CD4-positive, alpha-beta T cell (primary cell): ENCODE results near the gene PI3. TPM values are rescaled to one million over a fixed set of nuclear protein-coding genes. Genes with fewer than 3 reads are reported as not detected.
"Not testable (repeated sequence)": the region's sequence is repeated elsewhere in the genome, so short reads cannot be mapped to it uniquely, and the experiment has no call there.

Source experiments
- ATAC-seq: fragments of 200-7000 bp; cut with Tn5 transposase; one replicate; pipeline ENCODE4 v1.10.0; 2022; ENCODE audit warnings: mild to moderate bottlenecking; ENCODE audit not compliant: poor library complexity
- CTCF ChIA-PET: fragments of 350-600 bp; sonication (Branson Sonifier 250); formaldehyde crosslinking; loops from one replicate; lab custom pipeline; 2021; ENCODE audit warnings: antibody characterized with exemption, inconsistent platforms; lab: Charles Lee
- POLR2A ChIA-PET: fragments of 350-600 bp; sonication (Branson Sonifier 250); formaldehyde crosslinking; loops from one replicate; lab custom pipeline; 2021; ENCODE audit warnings: antibody characterized with exemption, inconsistent platforms; lab: Charles Lee
- DNase-seq, 14 experiments: peaks; one replicate each; pipeline ENCODE4 v3.0.0-alpha.2; 2013 to 2020; ENCODE audit warnings: mixed read lengths in 2 of 14
- H3K27ac ChIP-seq, 2 donors: one replicate each; pipeline versions ENCODE4 v1.5.1 to v1.7.0; 2013; ENCODE audit warnings: low read length in 2 of 2, low read depth in 1 of 2, mild to moderate bottlenecking in 1 of 2
- H3K27me3 ChIP-seq, 2 experiments: 1 replicate in 1 of 2; 2 replicates in 1 of 2; pipeline versions ENCODE4 v1.6.1 to v1.7.0; 2013; ENCODE audit warnings: low read length in 2 of 2, control low read depth in 1 of 2, mild to moderate bottlenecking in 1 of 2, moderate library complexity in 1 of 2; ENCODE audit not compliant: insufficient read depth in 2 of 2, control insufficient read depth in 1 of 2
- H3K36me3 ChIP-seq: one replicate; pipeline ENCODE4 v1.6.1; 2013; ENCODE audit warnings: low read length, control low read depth; ENCODE audit not compliant: insufficient read depth
- H3K4me1 ChIP-seq: one replicate; pipeline ENCODE4 v1.6.1; 2013; ENCODE audit warnings: low read length, control low read depth; ENCODE audit not compliant: insufficient read depth
- H3K4me3 ChIP-seq: one replicate; pipeline ENCODE4 v1.5.1; 2013; ENCODE audit warnings: mild to moderate bottlenecking, low read length, moderate library complexity
- H3K9me3 ChIP-seq, 2 experiments: 1 replicate in 1 of 2; 2 replicates in 1 of 2; pipeline versions ENCODE4 v1.6.1 to v1.7.0; 2013; ENCODE audit warnings: low read length in 2 of 2, mild to moderate bottlenecking in 2 of 2, control low read depth in 1 of 2, moderate library complexity in 1 of 2; ENCODE audit not compliant: control insufficient read depth in 1 of 2, insufficient read depth in 1 of 2
- H3K27ac Mint-ChIP-seq: one replicate; pipeline ENCODE4 v1.8.0; 2020; ENCODE audit warnings: mixed read lengths
- H3K27me3 Mint-ChIP-seq: one replicate; pipeline ENCODE4 v1.8.0; 2021; ENCODE audit warnings: mixed read lengths
- H3K36me3 Mint-ChIP-seq: one replicate; pipeline ENCODE4 v1.8.0; 2021; ENCODE audit warnings: low read depth, mixed read lengths
- H3K4me1 Mint-ChIP-seq: one replicate; pipeline ENCODE4 v1.8.0; 2021; ENCODE audit warnings: low read depth, mixed read lengths
- H3K4me3 Mint-ChIP-seq: one replicate; pipeline ENCODE4 v1.8.0; 2020; ENCODE audit warnings: mild to moderate bottlenecking, mixed read lengths
- H3K9me3 Mint-ChIP-seq: one replicate; pipeline ENCODE4 v1.8.0; 2020; ENCODE audit warnings: mixed read lengths
- CTCF ChIP-seq: fragments of 200-600 bp; IDR thresholded peaks from one replicate; pipeline ENCODE4 v1.8.0; 2022; ENCODE audit warnings: antibody characterized with exemption, mild to moderate bottlenecking
- intact Hi-C, 2 experiments: fragments of 100-400 bp; cut with DNase I in 1 of 2; cut with micrococcal nuclease in 1 of 2; formaldehyde crosslinking; loops; one replicate each; pipeline versions ENCODE4 v1.15.1 to v1.9.0; 2023 to 2025; cut with DNase I, micrococcal nuclease
- total RNA-seq, 174 experiments: library from RNA in 2 of 174; stranded (reverse) in 2 of 174; gene quantifications; one replicate each; pipeline ENCODE4 v1.2.3 and lab custom pipeline; 2021 to 2026

The PI3 gene
- total RNA-seq, 2 experiments from 2014 or later: not detected

GRCh38 chr20:45153752-45154151 is 20.9 kb upstream of the PI3 start:
- peak in 3 of 14 experiments; percentile 15 to 43 (median 39) for DNase-seq
- CTCF ChIA-PET: no interaction called here
- H3K4me3 Mint-ChIP-seq: no peak overlapping the region

GRCh38 chr20:45154183-45154582 is 20.5 kb upstream of the PI3 start:
- Histone ChIP-seq H3K4me3 (no peak overlapping the region), H3K27ac (no peak overlapping the region), H3K36me3 (no peaks in the 10 kb centered on the region), H3K4me1 (no peaks in the 10 kb centered on the region), H3K9me3 (peaks cover 7 to 14% of the 10 kb centered on the region in 2 experiments), H3K27me3 (no peaks in the 10 kb centered on the region)
- peaks cover 77% of the 10 kb centered on the region for H3K27me3 Mint-ChIP-seq
- no peak overlapping the region for H3K4me3 Mint-ChIP-seq
- no peak for DNase-seq
- intact Hi-C loops: no loop called here
- TF ChIP-seq CTCF: no peak
- H3K36me3 Mint-ChIP-seq: peaks cover 4% of the 10 kb centered on the region
- no peak overlapping the region for H3K27ac Mint-ChIP-seq
- peaks cover 15% of the 10 kb centered on the region for H3K9me3 Mint-ChIP-seq
- no peak for ATAC-seq
- ChIA-PET CTCF (no interaction called here), POLR2A (no interaction called here)
- no peaks in the 10 kb centered on the region for H3K4me1 Mint-ChIP-seq

More at GRCh38 chr20:45153752-45154151, 20.9 kb upstream of the PI3 start:
- Mint-ChIP-seq H3K4me1 (no peaks in the 10 kb centered on the region), H3K9me3 (peaks cover 11% of the 10 kb centered on the region), H3K36me3 (peaks cover under 1% of the 10 kb centered on the region), H3K27me3 (peaks cover 77% of the 10 kb centered on the region), H3K27ac (no peak overlapping the region)
- Histone ChIP-seq H3K9me3 (peaks cover 7 to 9% of the 10 kb centered on the region in 2 experiments), H3K27me3 (no peaks in the 10 kb centered on the region), H3K27ac (no peak overlapping the region), H3K4me3 (no peak overlapping the region), H3K4me1 (no peaks in the 10 kb centered on the region), H3K36me3 (no peaks in the 10 kb centered on the region)
- no peak for TF ChIP-seq CTCF
- ATAC-seq: no peak
- intact Hi-C loops: no loop called here
- POLR2A ChIA-PET: no interaction called here

- POLR2A ChIA-PET, H3K27me3 ChIP-seq, intact Hi-C loops, ATAC-seq, H3K4me3 Mint-ChIP-seq, H3K4me1 ChIP-seq, H3K27ac ChIP-seq, CTCF ChIA-PET, H3K4me3 ChIP-seq, H3K36me3 Mint-ChIP-seq, H3K36me3 ChIP-seq, H3K4me1 Mint-ChIP-seq, H3K27ac Mint-ChIP-seq: not testable (repeated sequence)
- peaks cover 71% of the 10 kb centered on the region for H3K27me3 Mint-ChIP-seq
- peak in 2 of 14 experiments; percentile 28 to 42 for DNase-seq
- peaks cover 16% of the 10 kb centered on the region for H3K9me3 Mint-ChIP-seq
- H3K9me3 ChIP-seq: peaks cover 7 to 15% of the 10 kb centered on the region in 2 experiments
Observed at GRCh38 chr20:45154794-45155193, 19.9 kb upstream of the PI3 start.

GRCh38 chr20:45156713-45157112 is 18.0 kb upstream of the PI3 start:
- TF ChIP-seq CTCF: no peak
- H3K27ac Mint-ChIP-seq: no peak overlapping the region
- ATAC-seq (no peak), DNase-seq (peak in 2 of 14 experiments; percentile 32 to 44)
- peaks cover 19% of the 10 kb centered on the region for H3K9me3 Mint-ChIP-seq
- H3K27me3 Mint-ChIP-seq: peaks cover 64% of the 10 kb centered on the region
- H3K4me1 ChIP-seq: no peaks in the 10 kb centered on the region
- peaks cover 4% of the 10 kb centered on the region for H3K36me3 Mint-ChIP-seq
- H3K36me3 ChIP-seq: no peaks in the 10 kb centered on the region
- intact Hi-C loops: no loop called here
- peaks cover 0 to 4% of the 10 kb centered on the region in 2 experiments for H3K27me3 ChIP-seq
- no peak overlapping the region for H3K4me3 Mint-ChIP-seq
- CTCF ChIA-PET: no interaction called here
- peaks cover 11 to 20% of the 10 kb centered on the region in 2 experiments for H3K9me3 ChIP-seq
- H3K4me1 Mint-ChIP-seq: no peaks in the 10 kb centered on the region
- H3K4me3 ChIP-seq: no peak overlapping the region
- no peak overlapping the region for H3K27ac ChIP-seq
- POLR2A ChIA-PET: no interaction called here
